Activated CD4-positive, alpha-beta T cell treated with anti-CD3 and anti-CD28 coated beads, Interleukin-2, amount 10 ng/mL, durations not matched to agents 7 days and 5 days (primary cell): Measurements from ENCODE around the gene EBF3. TPM values are rescaled to one million over a fixed set of nuclear protein-coding genes. Genes with fewer than 3 reads are reported as not detected.

Source experiments
- CTCF ChIA-PET: fragments of 350-600 bp; sonication (Branson Sonifier 250); formaldehyde crosslinking; loops from one replicate; lab custom pipeline; 2021; ENCODE audit warnings: antibody characterized with exemption; lab: Charles Lee
- POLR2A ChIA-PET: fragments of 350-600 bp; sonication (Branson Sonifier 250); formaldehyde crosslinking; loops from one replicate; lab custom pipeline; 2021; ENCODE audit warnings: antibody characterized with exemption; lab: Charles Lee
- DNase-seq: peaks from one replicate; pipeline ENCODE4 v3.0.0-alpha.2; 2020
- H3K27ac Mint-ChIP-seq: one replicate; pipeline ENCODE4 v1.8.0; 2021; ENCODE audit warnings: mild to moderate bottlenecking, moderate library complexity, mixed read lengths
- H3K27me3 Mint-ChIP-seq: one replicate; pipeline ENCODE4 v1.8.0; 2021; ENCODE audit warnings: mixed read lengths
- H3K36me3 Mint-ChIP-seq: one replicate; pipeline ENCODE4 v1.8.0; 2021; ENCODE audit warnings: low read depth, mixed read lengths
- H3K4me1 Mint-ChIP-seq: one replicate; pipeline ENCODE4 v1.8.0; 2021; ENCODE audit warnings: mixed read lengths
- H3K4me3 Mint-ChIP-seq: one replicate; pipeline ENCODE4 v1.8.0; 2021; ENCODE audit warnings: mild to moderate bottlenecking, moderate library complexity, mixed read lengths
- H3K9me3 Mint-ChIP-seq: one replicate; pipeline ENCODE4 v1.8.0; 2021; ENCODE audit warnings: mixed read lengths
- total RNA-seq, 2 experiments: library from RNA; stranded (reverse); gene quantifications; one replicate each; pipeline ENCODE4 v1.2.3, GENCODE V29; 2021

EBF3 gene
- total RNA-seq, 2 experiments from 2014 or later: not detected

- Mint-ChIP-seq H3K4me3 (no peak overlapping the region), H3K27ac (no peak overlapping the region)
Observed at GRCh38 chr10:129896860-129897200, 67.2 kb downstream of the EBF3 start.

GRCh38 chr10:129896136-129896859 lies 67.8 kb downstream of the EBF3 start:
- Mint-ChIP-seq H3K4me1 (no peaks in the 10 kb centered on the region), H3K36me3 (no peaks in the 10 kb centered on the region), H3K27me3 (peaks cover 18% of the 10 kb centered on the region), H3K4me3 (no peak overlapping the region), H3K9me3 (no peaks in the 10 kb centered on the region), H3K27ac (no peak overlapping the region)
- ChIA-PET CTCF (interaction anchor here (0.7 kb wide), 1 partner anchor 1054 kb away, joined by 7 read pairs; no protein-coding TSS in a partner anchor), POLR2A (no interaction called here)
- no peak for DNase-seq

More at GRCh38 chr10:129896860-129897200, 67.2 kb downstream of the EBF3 start:
- Mint-ChIP-seq H3K9me3 (no peaks in the 10 kb centered on the region), H3K4me1 (no peaks in the 10 kb centered on the region), H3K27me3 (peaks cover 19% of the 10 kb centered on the region), H3K36me3 (no peaks in the 10 kb centered on the region)
- CTCF ChIA-PET: no interaction called here
- POLR2A ChIA-PET: no interaction called here
- no peak for DNase-seq

- no peaks in the 10 kb centered on the region for H3K9me3 Mint-ChIP-seq
- CTCF ChIA-PET: interaction anchor here (0.7 kb wide), 1 partner anchor 1053 kb away, joined by 7 read pairs; no protein-coding TSS in a partner anchor
- peaks cover 17% of the 10 kb centered on the region for H3K27me3 Mint-ChIP-seq
- no peaks in the 10 kb centered on the region for H3K36me3 Mint-ChIP-seq
- H3K4me3 Mint-ChIP-seq: no peak overlapping the region
- H3K4me1 Mint-ChIP-seq: no peaks in the 10 kb centered on the region
- POLR2A ChIA-PET: no interaction called here
- DNase-seq: no peak
- no peak overlapping the region for H3K27ac Mint-ChIP-seq
Observed at GRCh38 chr10:129895811-129896135, 68.3 kb downstream of the EBF3 start.

GRCh38 chr10:129894698-129895097 lies 69.4 kb downstream of the EBF3 start:
- Mint-ChIP-seq H3K36me3 (no peaks in the 10 kb centered on the region), H3K27me3 (peaks cover 16% of the 10 kb centered on the region), H3K27ac (no peak overlapping the region), H3K4me3 (no peak overlapping the region), H3K9me3 (no peaks in the 10 kb centered on the region), H3K4me1 (no peaks in the 10 kb centered on the region)
- ChIA-PET CTCF (no interaction called here), POLR2A (no interaction called here)
- DNase-seq: no peak

GRCh38 chr10:129893104-129894089 lies 70.7 kb downstream of the EBF3 start:
- ChIA-PET CTCF (no interaction called here), POLR2A (no interaction called here)
- no peak for DNase-seq
- no peak overlapping the region for H3K4me3 Mint-ChIP-seq
- no peak overlapping the region for H3K27ac Mint-ChIP-seq
- no peaks in the 10 kb centered on the region for H3K9me3 Mint-ChIP-seq
- no peaks in the 10 kb centered on the region for H3K4me1 Mint-ChIP-seq
- H3K27me3 Mint-ChIP-seq: peaks cover 11% of the 10 kb centered on the region
- H3K36me3 Mint-ChIP-seq: no peaks in the 10 kb centered on the region

- POLR2A ChIA-PET: no interaction called here
Observed at GRCh38 chr10:129892548-129893052, 71.5 kb downstream of the EBF3 start.

DNA sequence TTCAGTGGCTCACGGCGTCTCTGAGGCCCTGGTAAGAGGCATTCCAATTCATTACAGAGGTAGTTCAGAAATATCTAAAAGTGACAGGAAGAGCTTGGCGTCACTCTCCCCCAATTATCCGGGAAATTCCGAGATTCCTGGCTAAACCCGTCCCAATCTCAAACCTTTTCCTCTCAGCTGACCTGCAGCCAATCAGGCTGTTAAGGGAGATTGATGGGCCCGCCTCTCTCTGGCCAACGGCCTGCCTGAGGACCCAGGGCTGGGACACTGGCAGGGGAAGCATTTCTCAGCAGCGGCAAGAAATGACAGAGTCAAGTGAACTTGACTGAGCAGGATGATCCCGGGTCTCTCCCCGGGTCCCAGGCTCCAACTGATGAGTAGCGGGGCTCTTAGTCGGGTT lies 72.3 kb downstream of the EBF3 start:
- no peak overlapping the region for H3K27ac Mint-ChIP-seq
- DNase-seq: no peak
- no peaks in the 10 kb centered on the region for H3K9me3 Mint-ChIP-seq
- no peaks in the 10 kb centered on the region for H3K36me3 Mint-ChIP-seq
- H3K4me3 Mint-ChIP-seq: no peak overlapping the region
- CTCF ChIA-PET: no interaction called here
- no peaks in the 10 kb centered on the region for H3K27me3 Mint-ChIP-seq
- H3K4me1 Mint-ChIP-seq: no peaks in the 10 kb centered on the region
- POLR2A ChIA-PET: no interaction called here

More at GRCh38 chr10:129892548-129893052, 71.5 kb downstream of the EBF3 start:
- H3K9me3 Mint-ChIP-seq: no peaks in the 10 kb centered on the region
- no peak overlapping the region for H3K4me3 Mint-ChIP-seq
- no peaks in the 10 kb centered on the region for H3K36me3 Mint-ChIP-seq
- H3K27ac Mint-ChIP-seq: no peak overlapping the region
- H3K4me1 Mint-ChIP-seq: no peaks in the 10 kb centered on the region
- no peak for DNase-seq
- CTCF ChIA-PET: no interaction called here
- peaks cover 3% of the 10 kb centered on the region for H3K27me3 Mint-ChIP-seq

- ChIA-PET POLR2A (no interaction called here), CTCF (no interaction called here)
- Mint-ChIP-seq H3K36me3 (no peaks in the 10 kb centered on the region), H3K9me3 (no peaks in the 10 kb centered on the region), H3K4me1 (no peaks in the 10 kb centered on the region), H3K4me3 (no peak overlapping the region), H3K27ac (no peak overlapping the region), H3K27me3 (no peaks in the 10 kb centered on the region)
- no peak for DNase-seq
Observed at GRCh38 chr10:129890170-129890569, 73.9 kb downstream of the EBF3 start.

DNA sequence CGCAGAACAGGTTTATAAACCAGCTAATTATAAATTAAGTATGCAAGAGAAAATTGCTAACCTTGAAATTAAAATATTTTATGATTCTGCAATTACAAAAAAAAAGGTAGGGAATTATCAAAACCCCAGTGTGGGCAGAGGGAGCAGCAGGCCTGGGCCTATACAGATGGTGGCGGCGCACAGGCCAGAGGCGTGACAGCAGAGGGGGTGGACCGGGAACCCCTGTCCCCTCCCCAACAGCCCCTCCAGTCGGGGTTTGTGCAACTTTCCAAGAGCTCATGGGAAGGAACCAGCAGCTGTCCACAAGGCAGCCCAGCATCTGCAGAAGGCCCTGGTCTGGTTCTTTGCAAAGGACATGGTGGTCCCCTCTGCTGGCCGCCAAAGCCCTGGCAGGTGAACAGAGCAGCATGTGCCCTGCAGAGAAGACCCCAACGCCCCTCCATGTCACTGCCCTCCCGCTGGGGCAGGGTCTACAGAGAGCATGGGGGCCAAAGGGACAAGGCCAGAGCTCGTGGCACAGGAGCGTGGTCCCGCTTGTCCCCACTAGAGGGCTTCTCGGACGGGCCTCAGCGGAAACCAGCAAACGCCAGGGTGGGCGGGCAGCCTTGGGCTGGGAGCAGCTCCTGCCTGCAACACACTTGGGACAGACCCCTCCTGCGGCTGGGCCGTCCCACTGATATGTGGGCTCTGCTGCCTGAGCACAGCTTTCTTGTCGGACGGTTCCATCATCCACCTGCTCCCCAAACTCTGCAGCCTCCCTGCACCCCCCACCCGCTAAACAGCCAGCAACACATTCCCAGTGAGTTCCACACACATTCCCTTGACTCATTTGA lies 75.1 kb downstream of the EBF3 start:
- H3K36me3 Mint-ChIP-seq: no peaks in the 10 kb centered on the region
- no peak overlapping the region for H3K4me3 Mint-ChIP-seq
- H3K27ac Mint-ChIP-seq: no peak overlapping the region
- POLR2A ChIA-PET: no interaction called here
- peak; percentile 39 for DNase-seq
- CTCF ChIA-PET: interaction anchor here (0.5 kb wide), 1 partner anchor 28 kb away, joined by 3 read pairs; no protein-coding TSS in a partner anchor
- H3K4me1 Mint-ChIP-seq: no peaks in the 10 kb centered on the region
- H3K27me3 Mint-ChIP-seq: no peaks in the 10 kb centered on the region
- H3K9me3 Mint-ChIP-seq: no peaks in the 10 kb centered on the region

DNA sequence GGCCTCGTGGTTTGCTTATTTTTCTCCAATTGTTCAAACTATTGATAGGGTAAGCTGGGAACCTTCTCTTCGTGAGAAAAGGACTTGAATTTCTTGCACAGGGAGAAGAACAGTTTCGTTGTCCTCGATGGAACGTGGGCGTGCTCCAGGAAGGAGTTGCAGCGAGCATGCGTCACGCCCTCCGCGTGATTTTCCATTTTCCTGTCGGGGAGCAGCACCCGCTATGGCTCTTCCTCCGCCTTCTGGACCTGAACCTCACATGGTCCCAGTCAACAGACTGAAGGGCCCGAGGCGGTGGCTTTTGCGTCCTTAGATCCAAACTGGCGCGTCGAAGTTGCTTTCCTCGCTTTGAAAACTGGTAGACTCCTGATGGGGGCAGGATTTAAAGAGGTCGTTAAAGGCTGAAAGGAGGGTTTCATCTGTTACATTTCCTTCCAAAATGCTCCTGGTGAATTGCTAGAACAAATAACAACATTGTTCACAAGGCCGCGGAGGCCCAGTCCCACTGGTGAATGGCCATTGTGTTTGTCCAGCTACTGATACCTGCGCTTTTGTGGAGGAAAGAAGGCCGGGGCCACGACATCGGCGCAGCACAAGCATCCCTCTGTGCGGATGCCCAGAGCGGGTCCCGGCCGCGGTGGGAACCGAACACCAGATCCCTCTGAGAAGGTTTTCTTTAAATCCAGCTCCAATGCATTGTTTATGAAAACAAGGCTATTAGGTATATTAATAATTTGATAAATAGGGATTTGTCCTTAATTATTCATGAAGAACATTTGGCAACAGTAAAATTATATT lies 75.9 kb downstream of the EBF3 start:
- ChIA-PET CTCF (no interaction called here), POLR2A (no interaction called here)
- Mint-ChIP-seq H3K9me3 (no peaks in the 10 kb centered on the region), H3K27ac (no peak overlapping the region), H3K4me3 (no peak overlapping the region), H3K36me3 (no peaks in the 10 kb centered on the region), H3K27me3 (no peaks in the 10 kb centered on the region), H3K4me1 (no peaks in the 10 kb centered on the region)
- no peak for DNase-seq

- H3K27ac Mint-ChIP-seq: no peak overlapping the region
- no peaks in the 10 kb centered on the region for H3K36me3 Mint-ChIP-seq
- no peaks in the 10 kb centered on the region for H3K4me1 Mint-ChIP-seq
- H3K27me3 Mint-ChIP-seq: no peaks in the 10 kb centered on the region
- no peaks in the 10 kb centered on the region for H3K9me3 Mint-ChIP-seq
- CTCF ChIA-PET: no interaction called here
- DNase-seq: no peak
- POLR2A ChIA-PET: no interaction called here
- H3K4me3 Mint-ChIP-seq: no peak overlapping the region
Observed at GRCh38 chr10:129887381-129887905, 76.6 kb downstream of the EBF3 start.

GRCh38 chr10:129886263-129886662 lies 77.8 kb downstream of the EBF3 start:
- H3K4me3 Mint-ChIP-seq: no peak overlapping the region
- no peaks in the 10 kb centered on the region for H3K36me3 Mint-ChIP-seq
- ChIA-PET POLR2A (interaction anchor here (0.6 kb wide), 1 partner anchor 241 kb away, joined by 3 read pairs; no protein-coding TSS in a partner anchor), CTCF (no interaction called here)
- no peaks in the 10 kb centered on the region for H3K27me3 Mint-ChIP-seq
- no peak for DNase-seq
- H3K9me3 Mint-ChIP-seq: no peaks in the 10 kb centered on the region
- no peak overlapping the region for H3K27ac Mint-ChIP-seq
- H3K4me1 Mint-ChIP-seq: no peaks in the 10 kb centered on the region
